Loucy (cell line): Measurements from ENCODE around the gene THSD1.
"Not testable (repeated sequence)": the region's sequence is repeated elsewhere in the genome, so short reads cannot be mapped to it uniquely, and the experiment has no call there.

ENCODE experiments used
- H2AFZ ChIP-seq: fragments of 200-600 bp; sonication (generic); 2 replicates; pipeline ENCODE4 v1.6.0; 2016; ENCODE audit warnings: antibody characterized with exemption, mild to moderate bottlenecking, low read length, moderate library complexity
- H3F3A ChIP-seq: fragments of 200-600 bp; 2 replicates; pipeline ENCODE4 v1.6.0; 2016; ENCODE audit warnings: antibody characterized with exemption, low read depth, mild to moderate bottlenecking
- H3K27me3 ChIP-seq: fragments of 200-600 bp; sonication (generic); 2 replicates; pipeline ENCODE4 v1.6.1; 2014; ENCODE audit warnings: low read length, mild to moderate bottlenecking; ENCODE audit not compliant: insufficient read depth, poor library complexity, severe bottlenecking
- H3K36me3 ChIP-seq: fragments of 200-600 bp; sonication (generic); 2 replicates; pipeline ENCODE4 v1.6.1; 2016; ENCODE audit warnings: low read length; ENCODE audit not compliant: insufficient read depth
- H3K4me1 ChIP-seq: fragments of 200-600 bp; sonication (generic); 2 replicates; pipeline ENCODE4 v1.5.1; 2014; ENCODE audit warnings: low read length, mild to moderate bottlenecking; ENCODE audit not compliant: insufficient read depth, poor library complexity, severe bottlenecking
- H3K4me2 ChIP-seq: fragments of 200-600 bp; sonication (generic); 2 replicates; pipeline ENCODE4 v1.6.0; 2014; ENCODE audit warnings: antibody characterized with exemption, low read length, low read depth, mild to moderate bottlenecking; ENCODE audit not compliant: poor library complexity, severe bottlenecking
- H3K4me3 ChIP-seq: fragments of 200-600 bp; sonication (generic); 2 replicates; pipeline ENCODE4 v1.5.1; 2014; ENCODE audit warnings: low read length, mild to moderate bottlenecking, mixed read lengths; ENCODE audit not compliant: poor library complexity, severe bottlenecking
- H3K79me2 ChIP-seq: fragments of 200-600 bp; sonication (generic); 2 replicates; pipeline ENCODE4 v1.6.1; 2014; ENCODE audit warnings: low read length; ENCODE audit not compliant: insufficient read depth
- H3K9ac ChIP-seq: fragments of 200-600 bp; sonication (generic); 2 replicates; pipeline ENCODE4 v1.6.0; 2014; ENCODE audit warnings: mild to moderate bottlenecking, low read depth, low read length, moderate library complexity; ENCODE audit not compliant: poor library complexity, severe bottlenecking
- H3K9me2 ChIP-seq: fragments of 200-600 bp; sonication (generic); replicated peaks from 2 replicates; pipeline ENCODE4 v1.6.1; 2016; ENCODE audit warnings: low read depth, low read length, mixed read lengths
- H3K9me3 ChIP-seq: fragments of 200-600 bp; sonication (generic); 2 replicates; pipeline ENCODE4 v1.6.1; 2014; ENCODE audit warnings: mild to moderate bottlenecking, antibody characterized with exemption, low read length, low read depth; ENCODE audit not compliant: insufficient read depth
- H4K20me1 ChIP-seq: fragments of 200-600 bp; sonication (generic); 2 replicates; pipeline ENCODE4 v1.6.0; 2014; ENCODE audit warnings: antibody characterized with exemption, low read length, mild to moderate bottlenecking; ENCODE audit not compliant: insufficient read depth, poor library complexity, severe bottlenecking
- EZH2phosphoT487 ChIP-seq: fragments of 200-600 bp; IDR thresholded peaks from 2 replicates; pipeline ENCODE4 v1.6.1; 2018; ENCODE audit warnings: antibody characterized with exemption, mild to moderate bottlenecking, moderate library complexity, borderline replicate concordance
- TF ChIP-seq, protein P1 (sequence below): fragments of 200-600 bp; sonication (generic); conservative IDR thresholded peaks from 2 replicates; pipeline ENCODE4 v1.5.1; 2014; ENCODE audit warnings: mild to moderate bottlenecking, antibody characterized with exemption, low read length

The THSD1 gene

DNA sequence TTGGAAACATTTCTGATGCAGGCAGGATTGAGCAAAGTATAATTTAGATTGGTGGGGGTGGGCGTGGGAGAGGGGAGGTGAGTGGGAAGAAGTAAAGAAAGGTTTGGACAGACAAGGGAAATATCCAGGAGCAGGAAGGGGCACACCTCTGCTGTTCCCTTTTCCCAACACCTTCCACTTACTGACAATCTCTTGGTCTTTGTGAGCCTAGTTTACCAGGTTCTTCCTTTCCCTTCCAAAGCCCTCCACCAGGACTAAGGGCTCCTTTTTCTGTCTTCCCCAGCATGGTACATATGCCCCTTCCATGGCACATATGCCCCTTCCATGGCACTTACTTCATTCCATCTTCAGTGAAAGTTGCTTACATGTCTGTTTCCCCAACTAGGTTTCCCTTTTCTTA lies 6.2 kb upstream of the THSD1 start:
- Histone ChIP-seq H2AFZ (no peak overlapping the region), H3K4me2 (no peak overlapping the region), H3K4me3 (no peak overlapping the region), H3K27me3 (no peaks in the 10 kb centered on the region), H3K9ac (no peak overlapping the region), H3K9me2 (no peaks in the 10 kb centered on the region), H3K9me3 (no peaks in the 10 kb centered on the region), H4K20me1 (no peaks in the 10 kb centered on the region), H3K36me3 (peaks cover 42% of the 10 kb centered on the region; the same call in 1 of the 2 replicates), H3F3A (no peaks in the 10 kb centered on the region), H3K79me2 (no peaks in the 10 kb centered on the region), H3K4me1 (no peaks in the 10 kb centered on the region)
- TF ChIP-seq EZH2phosphoT487: no peak
- TF ChIP-seq, protein P1, sequence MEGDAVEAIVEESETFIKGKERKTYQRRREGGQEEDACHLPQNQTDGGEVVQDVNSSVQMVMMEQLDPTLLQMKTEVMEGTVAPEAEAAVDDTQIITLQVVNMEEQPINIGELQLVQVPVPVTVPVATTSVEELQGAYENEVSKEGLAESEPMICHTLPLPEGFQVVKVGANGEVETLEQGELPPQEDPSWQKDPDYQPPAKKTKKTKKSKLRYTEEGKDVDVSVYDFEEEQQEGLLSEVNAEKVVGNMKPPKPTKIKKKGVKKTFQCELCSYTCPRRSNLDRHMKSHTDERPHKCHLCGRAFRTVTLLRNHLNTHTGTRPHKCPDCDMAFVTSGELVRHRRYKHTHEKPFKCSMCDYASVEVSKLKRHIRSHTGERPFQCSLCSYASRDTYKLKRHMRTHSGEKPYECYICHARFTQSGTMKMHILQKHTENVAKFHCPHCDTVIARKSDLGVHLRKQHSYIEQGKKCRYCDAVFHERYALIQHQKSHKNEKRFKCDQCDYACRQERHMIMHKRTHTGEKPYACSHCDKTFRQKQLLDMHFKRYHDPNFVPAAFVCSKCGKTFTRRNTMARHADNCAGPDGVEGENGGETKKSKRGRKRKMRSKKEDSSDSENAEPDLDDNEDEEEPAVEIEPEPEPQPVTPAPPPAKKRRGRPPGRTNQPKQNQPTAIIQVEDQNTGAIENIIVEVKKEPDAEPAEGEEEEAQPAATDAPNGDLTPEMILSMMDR: no peak

DNA sequence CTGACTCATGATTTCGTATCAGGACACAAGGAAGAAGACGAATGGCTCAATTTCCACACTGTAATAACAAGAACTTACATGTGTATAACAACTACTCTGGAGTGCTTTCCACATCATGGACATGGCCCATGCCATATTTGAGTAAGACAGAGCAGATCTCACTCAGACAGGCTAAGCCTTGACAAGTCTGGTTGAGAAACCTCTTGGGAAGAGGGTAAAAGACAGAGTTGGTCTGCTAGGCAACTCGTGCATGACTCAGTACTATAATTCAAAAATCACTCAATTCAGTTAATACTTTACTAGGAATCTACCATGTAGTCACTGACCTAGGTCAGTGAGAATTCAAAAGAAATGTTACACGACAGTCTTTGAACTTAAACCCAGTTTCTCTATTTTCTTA lies 5.7 kb upstream of the THSD1 start:
- H3K36me3 ChIP-seq: peaks cover 37% of the 10 kb centered on the region; the same call in 1 of the 2 replicates
- no peaks in the 10 kb centered on the region for H3K27me3 ChIP-seq
- TF ChIP-seq, protein P1: no peak
- no peak for TF ChIP-seq EZH2phosphoT487
- no peaks in the 10 kb centered on the region for H3K79me2 ChIP-seq
- H3K4me1 ChIP-seq: no peaks in the 10 kb centered on the region
- no peak overlapping the region for H2AFZ ChIP-seq
- H3K9me3 ChIP-seq: no peaks in the 10 kb centered on the region
- no peaks in the 10 kb centered on the region for H4K20me1 ChIP-seq
- H3K4me2 ChIP-seq: no peak overlapping the region
- H3K4me3 ChIP-seq: no peak overlapping the region
- no peaks in the 10 kb centered on the region for H3K9me2 ChIP-seq
- H3K9ac ChIP-seq: no peak overlapping the region
- no peaks in the 10 kb centered on the region for H3F3A ChIP-seq

DNA sequence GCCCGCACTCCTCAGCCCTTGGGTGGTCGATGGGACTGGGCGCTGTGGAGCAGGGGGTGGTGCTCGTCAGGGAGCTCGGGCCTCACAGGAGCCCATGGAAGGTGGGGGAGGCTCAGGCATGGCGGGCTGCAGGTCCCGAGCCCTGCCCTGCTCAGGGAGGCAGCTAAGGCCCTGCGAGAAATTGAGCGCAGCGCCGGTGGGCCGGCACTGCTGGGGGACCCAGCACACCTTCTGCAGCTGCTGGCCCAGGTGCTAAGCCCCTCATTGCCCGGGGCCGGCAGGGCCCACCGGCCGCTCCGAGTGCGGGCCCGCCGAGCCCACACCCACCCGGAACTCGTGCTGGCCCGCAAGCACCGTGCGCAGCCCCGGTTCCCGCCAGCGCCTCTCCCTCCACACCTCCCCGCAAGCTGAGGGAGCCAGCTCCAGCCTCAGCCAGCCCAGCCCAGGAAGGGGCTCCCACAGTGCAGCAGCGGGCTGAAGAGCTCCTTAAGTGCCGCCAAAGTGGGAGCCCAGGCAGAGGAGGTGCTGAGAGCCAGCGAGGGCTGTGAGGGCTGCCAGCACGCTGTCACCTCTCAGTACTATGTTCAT lies 2.2 kb upstream of the THSD1 start:
- H3K4me2 ChIP-seq, H3K79me2 ChIP-seq, H3K9me3 ChIP-seq, H2AFZ ChIP-seq, H3K4me3 ChIP-seq, H3K9me2 ChIP-seq, H3K9ac ChIP-seq, H4K20me1 ChIP-seq, H3K36me3 ChIP-seq, H3K27me3 ChIP-seq, H3F3A ChIP-seq: not testable (repeated sequence)
- H3K4me1 ChIP-seq: peaks cover 13% of the 10 kb centered on the region

DNA sequence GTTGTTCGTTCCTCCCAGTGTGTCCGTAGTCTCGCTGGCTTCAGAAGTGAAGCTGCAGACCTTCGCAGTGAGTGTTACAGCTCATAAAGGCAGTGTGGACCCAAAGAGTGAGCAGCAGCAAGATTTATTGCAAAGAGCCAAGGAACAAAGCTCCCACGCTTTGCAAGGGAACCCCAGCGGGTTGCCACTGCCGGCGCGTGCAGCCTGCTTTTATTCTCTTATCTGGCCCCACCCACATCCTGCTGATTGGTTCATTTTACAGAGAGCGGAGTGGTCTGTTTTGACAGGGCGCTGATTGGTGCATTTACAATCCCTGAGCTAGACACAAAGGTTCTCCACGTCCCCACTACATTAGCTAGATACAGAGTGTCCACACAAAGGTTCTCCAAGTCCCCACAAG lies 1.5 kb upstream of the THSD1 start:
- not testable (repeated sequence) for H3K4me3 ChIP-seq, H3K27me3 ChIP-seq, H3F3A ChIP-seq, H3K36me3 ChIP-seq, H3K4me2 ChIP-seq, H3K9me3 ChIP-seq, H3K79me2 ChIP-seq, H2AFZ ChIP-seq, H3K9me2 ChIP-seq, H3K9ac ChIP-seq, H4K20me1 ChIP-seq
- H3K4me1 ChIP-seq: peaks cover 13% of the 10 kb centered on the region
